Right kidney (tissue), 9 donors: ENCODE measurements around the gene OR1Q1.
"Not testable (repeated sequence)": the region's sequence is repeated elsewhere in the genome, so short reads cannot be mapped to it uniquely, and the experiment has no call there.

Source experiments
- DNase-seq: peaks from one replicate; pipeline ENCODE4 v3.0.0-alpha.2; 2016
- long read RNA-seq, 8 donors: transcript quantifications; one replicate each; lab custom pipeline, GENCODE V29; 2026

OR1Q1 gene
- long read RNA-seq, donor 1 = 0 reads
- long read RNA-seq, donor 2 = 0 reads
- long read RNA-seq, donor 3 = 0 reads
- long read RNA-seq, donor 4 = 0 reads
- long read RNA-seq, donor 5 = 0 reads
- long read RNA-seq, donor 6 = 0 reads
- long read RNA-seq, donor 7 = 0 reads
- long read RNA-seq, donor 8 = 0 reads

- no peak for DNase-seq
Observed at GRCh38 chr9:122614362-122614761, at the start of gene OR1Q1. Gene OR1Q1, plus strand, starts transcription at chr9:122614738. Its CDS starts 0 bp downstream, at chr9:122614738.

GRCh38 chr9:122567901-122568300, 46.6 kb upstream of the OR1Q1 start:
- no peak for DNase-seq

GRCh38 chr9:122572456-122572855, 42.1 kb upstream of the OR1Q1 start:
- DNase-seq = no peak

GRCh38 chr9:122579874-122580273, 34.7 kb upstream of the OR1Q1 start:
- no peak for DNase-seq

GRCh38 chr9:122580360-122580759, 34.2 kb upstream of the OR1Q1 start:
- DNase-seq = no peak

- not testable (repeated sequence) for DNase-seq
Observed at GRCh38 chr9:122583284-122583683, 31.3 kb upstream of the OR1Q1 start, which contains the start of gene OR1L8. Gene OR1L8, minus strand, starts transcription at chr9:122583384. Its CDS starts 14,907 bp downstream, at chr9:122568477.

- no peak for DNase-seq
Observed at GRCh38 chr9:122605691-122606090, 8.8 kb upstream of the OR1Q1 start.

- DNase-seq = no peak
Observed at GRCh38 chr9:122606587-122606986, 8.0 kb upstream of the OR1Q1 start.

GRCh38 chr9:122609804-122610203, 4.7 kb upstream of the OR1Q1 start:
- no peak for DNase-seq

GRCh38 chr9:122619996-122620395, 5.5 kb downstream of the OR1Q1 start:
- DNase-seq = no peak

- no peak for DNase-seq
Observed at GRCh38 chr9:122642226-122642625, 27.7 kb downstream of the OR1Q1 start.

- no peak for DNase-seq
Observed at GRCh38 chr9:122656378-122656777, 41.8 kb downstream of the OR1Q1 start.

GRCh38 chr9:122657527-122657926, 43.0 kb downstream of the OR1Q1 start, which contains the start of gene OR1B1:
Gene OR1B1, minus strand, starts transcription at chr9:122657627.
- no peak for DNase-seq

GRCh38 chr9:122661416-122661815, 46.9 kb downstream of the OR1Q1 start, which contains the start of gene OR1L1:
Gene OR1L1, plus strand, starts transcription at chr9:122661716. Its CDS starts 0 bp downstream, at chr9:122661716.
- DNase-seq = no peak
